WERI-Rb-1 (cell line): Measurements from ENCODE around the gene ACER2.

ENCODE experiments used
- DNase-seq: peaks from one replicate; pipeline ENCODE4 v3.0.0-alpha.2; 2020
- H3K27ac ChIP-seq: fragments of 250-450 bp; sonication (Bioruptor Pico); 2 replicates; pipeline ENCODE4 v1.5.1; 2020; ENCODE audit warnings: mild to moderate bottlenecking, moderate library complexity
- H3K27me3 ChIP-seq: fragments of 250-450 bp; sonication (Bioruptor Pico); 2 replicates; pipeline ENCODE4 v1.5.1; 2021; ENCODE audit warnings: mild to moderate bottlenecking, low read depth, moderate library complexity; ENCODE audit not compliant: insufficient read depth, severe bottlenecking
- H3K36me3 ChIP-seq: fragments of 250-450 bp; sonication (Bioruptor Pico); 2 replicates; pipeline ENCODE4 v1.5.1; 2020; ENCODE audit warnings: mild to moderate bottlenecking, moderate library complexity
- H3K4me3 ChIP-seq: 2 replicates; pipeline ENCODE4 v1.5.1; 2011; ENCODE audit warnings: low read depth, mild to moderate bottlenecking, control low read depth, low read length
- H3K9me3 ChIP-seq: fragments of 250-450 bp; sonication (Bioruptor Pico); 2 replicates; pipeline ENCODE4 v1.5.1; 2021; ENCODE audit warnings: mild to moderate bottlenecking, moderate library complexity; ENCODE audit not compliant: severe bottlenecking
- TF ChIP-seq, protein P1 (sequence below): IDR thresholded peaks from 2 replicates; pipeline ENCODE4 v1.5.1; 2011; ENCODE audit warnings: low read depth, mild to moderate bottlenecking, control low read depth, inconsistent platforms, low read length

The ACER2 gene

DNA sequence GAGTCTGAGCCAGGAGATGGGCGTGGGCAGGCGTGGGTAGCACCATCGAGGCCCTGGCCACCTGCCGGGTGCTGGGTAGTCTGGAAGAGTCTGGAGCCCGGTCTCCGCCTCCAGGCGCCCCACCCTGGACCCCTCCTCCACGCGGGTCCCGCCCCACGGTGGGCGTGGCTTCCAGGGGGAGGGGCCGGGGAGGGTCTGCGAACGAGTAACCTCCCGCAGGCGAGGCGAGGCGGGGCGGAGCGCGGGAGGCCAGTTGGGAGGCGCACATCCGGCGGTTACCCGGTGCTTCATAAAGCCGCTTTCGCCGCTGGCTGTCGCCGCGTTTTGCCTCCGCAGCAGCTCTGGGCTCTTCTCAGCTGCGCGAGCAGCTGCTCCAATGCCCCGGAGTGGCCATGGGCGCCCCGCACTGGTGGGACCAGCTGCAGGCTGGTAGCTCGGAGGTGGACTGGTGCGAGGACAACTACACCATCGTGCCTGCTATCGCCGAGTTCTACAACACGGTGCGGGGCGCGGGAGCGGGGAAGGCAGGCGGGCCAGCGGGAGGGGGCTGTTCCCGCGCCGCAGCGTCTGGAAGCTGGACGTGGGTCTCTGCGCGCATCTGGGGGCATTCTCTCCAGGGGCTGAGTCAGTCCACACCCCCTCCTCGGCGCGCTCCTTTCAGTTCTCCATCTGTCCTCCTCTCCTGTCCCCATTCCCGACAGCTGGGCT is at the start of gene ACER2:
Gene ACER2, plus strand, starts transcription at position 317 of the 708 bp plus-strand sequence. Its CDS starts 76 bp downstream, at position 393.
- TF ChIP-seq, protein P1, sequence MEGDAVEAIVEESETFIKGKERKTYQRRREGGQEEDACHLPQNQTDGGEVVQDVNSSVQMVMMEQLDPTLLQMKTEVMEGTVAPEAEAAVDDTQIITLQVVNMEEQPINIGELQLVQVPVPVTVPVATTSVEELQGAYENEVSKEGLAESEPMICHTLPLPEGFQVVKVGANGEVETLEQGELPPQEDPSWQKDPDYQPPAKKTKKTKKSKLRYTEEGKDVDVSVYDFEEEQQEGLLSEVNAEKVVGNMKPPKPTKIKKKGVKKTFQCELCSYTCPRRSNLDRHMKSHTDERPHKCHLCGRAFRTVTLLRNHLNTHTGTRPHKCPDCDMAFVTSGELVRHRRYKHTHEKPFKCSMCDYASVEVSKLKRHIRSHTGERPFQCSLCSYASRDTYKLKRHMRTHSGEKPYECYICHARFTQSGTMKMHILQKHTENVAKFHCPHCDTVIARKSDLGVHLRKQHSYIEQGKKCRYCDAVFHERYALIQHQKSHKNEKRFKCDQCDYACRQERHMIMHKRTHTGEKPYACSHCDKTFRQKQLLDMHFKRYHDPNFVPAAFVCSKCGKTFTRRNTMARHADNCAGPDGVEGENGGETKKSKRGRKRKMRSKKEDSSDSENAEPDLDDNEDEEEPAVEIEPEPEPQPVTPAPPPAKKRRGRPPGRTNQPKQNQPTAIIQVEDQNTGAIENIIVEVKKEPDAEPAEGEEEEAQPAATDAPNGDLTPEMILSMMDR, result peak; percentile 39; the same call in 1 of the 2 replicates
- H3K27ac ChIP-seq, result peak within 1 kb of the TSS; percentile 83
- peak; percentile 96 for DNase-seq
- peak within 1 kb of the TSS; percentile 68 for H3K4me3 ChIP-seq
- peaks cover 7% of the 10 kb centered on the region for H3K9me3 ChIP-seq
- H3K27me3 ChIP-seq, result no peaks in the 10 kb centered on the region
- no peaks in the 10 kb centered on the region; the same call in none of the 2 replicates for H3K36me3 ChIP-seq

DNA sequence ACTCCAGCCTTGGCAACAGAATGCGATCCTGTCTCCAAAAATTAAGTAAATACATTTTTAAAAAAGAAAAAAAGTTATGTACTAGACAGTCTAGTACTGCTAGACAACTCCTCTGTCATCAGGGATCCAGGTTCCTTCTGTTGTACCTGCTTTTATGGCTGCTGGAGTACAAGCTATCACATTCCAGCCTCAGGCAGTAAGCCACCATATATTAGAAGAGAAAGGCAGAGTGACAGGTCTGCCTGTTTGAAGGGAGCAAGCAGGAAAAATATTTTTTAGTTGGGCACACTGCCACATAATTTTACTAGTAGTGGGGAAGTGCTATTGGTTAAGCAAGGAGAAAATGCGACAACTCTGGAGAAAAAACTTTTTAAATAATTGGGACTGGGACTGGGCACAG is 39.7 kb upstream of the ACER2 start:
- no peak for DNase-seq
- Histone ChIP-seq H3K4me3 (no peak overlapping the region), H3K27ac (no peak overlapping the region), H3K9me3 (no peaks in the 10 kb centered on the region), H3K36me3 (peaks cover 34% of the 10 kb centered on the region), H3K27me3 (no peaks in the 10 kb centered on the region)
- TF ChIP-seq, protein P1, result no peak

DNA sequence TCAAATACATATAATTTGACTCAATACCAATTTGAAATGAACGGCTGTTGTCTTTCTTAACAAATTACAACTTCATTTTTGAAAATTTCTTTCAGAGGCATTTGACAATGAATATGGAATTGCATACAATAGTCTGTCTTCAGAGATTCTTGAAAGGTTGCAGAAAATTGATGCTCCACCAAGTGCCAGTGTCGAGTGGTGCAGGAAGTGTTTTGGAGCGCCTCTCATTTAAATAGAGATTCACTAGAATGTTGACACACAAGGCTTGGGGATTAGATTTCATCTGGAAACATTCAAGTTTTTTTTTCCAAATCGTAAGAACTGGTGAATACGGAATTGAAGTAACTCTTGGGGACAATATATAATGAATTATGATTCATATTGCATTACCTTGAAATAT is 36.9 kb upstream of the ACER2 start:
- H3K4me3 ChIP-seq, result no peak overlapping the region
- TF ChIP-seq, protein P1, result no peak
- H3K9me3 ChIP-seq, result no peaks in the 10 kb centered on the region
- DNase-seq, result no peak
- no peak overlapping the region for H3K27ac ChIP-seq
- peaks cover 60% of the 10 kb centered on the region for H3K36me3 ChIP-seq
- H3K27me3 ChIP-seq, result no peaks in the 10 kb centered on the region

DNA sequence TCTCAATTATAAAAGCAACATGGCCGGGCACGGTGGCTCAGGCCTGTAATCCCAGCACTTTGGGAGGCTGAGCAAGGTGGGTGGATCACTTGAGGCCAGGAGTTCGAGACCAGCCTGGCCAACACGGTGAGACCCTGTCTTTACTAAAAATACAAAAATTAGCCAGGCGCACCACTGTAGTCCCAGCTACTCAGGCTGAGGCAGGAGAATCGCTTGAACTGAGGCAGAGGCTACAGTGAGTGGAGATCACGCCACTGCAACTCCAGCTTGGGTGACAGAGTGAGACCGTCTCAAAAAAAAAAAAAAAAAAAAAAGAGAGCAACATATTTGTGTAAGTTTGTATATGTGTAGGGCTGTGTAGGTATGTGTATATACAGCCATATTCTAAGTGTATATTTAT is 36.2 kb upstream of the ACER2 start:
- H3K36me3 ChIP-seq, result peaks cover 66% of the 10 kb centered on the region

DNA sequence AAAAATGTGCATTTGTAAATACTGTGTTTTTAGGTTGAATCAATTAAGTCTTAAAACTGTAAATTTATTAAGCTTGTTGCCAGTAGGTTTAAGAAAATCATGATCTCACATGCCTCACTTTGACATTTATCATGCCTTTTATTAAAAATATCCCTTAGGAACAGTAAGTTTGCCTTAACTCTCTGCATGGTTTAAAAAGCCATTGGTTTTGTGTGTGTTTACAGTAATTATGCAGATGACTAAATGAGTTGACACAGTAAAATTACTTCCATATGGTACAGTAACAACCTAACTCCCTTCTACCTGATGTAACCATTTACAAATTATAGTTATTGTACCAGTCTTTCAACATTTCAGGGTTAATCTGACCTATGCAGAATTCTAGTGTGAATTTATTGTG is 35.3 kb upstream of the ACER2 start:
- no peaks in the 10 kb centered on the region for H3K9me3 ChIP-seq
- no peak overlapping the region for H3K4me3 ChIP-seq
- H3K27me3 ChIP-seq, result no peaks in the 10 kb centered on the region
- DNase-seq, result no peak
- H3K36me3 ChIP-seq, result peaks cover 76% of the 10 kb centered on the region
- TF ChIP-seq, protein P1, result no peak
- no peak overlapping the region for H3K27ac ChIP-seq

More for the DNA sequence above, 36.2 kb upstream of the ACER2 start:
- no peak overlapping the region for H3K27ac ChIP-seq
- no peaks in the 10 kb centered on the region for H3K27me3 ChIP-seq
- no peak overlapping the region for H3K4me3 ChIP-seq
- no peaks in the 10 kb centered on the region for H3K9me3 ChIP-seq
- DNase-seq, result no peak
- TF ChIP-seq, protein P1, result no peak

DNA sequence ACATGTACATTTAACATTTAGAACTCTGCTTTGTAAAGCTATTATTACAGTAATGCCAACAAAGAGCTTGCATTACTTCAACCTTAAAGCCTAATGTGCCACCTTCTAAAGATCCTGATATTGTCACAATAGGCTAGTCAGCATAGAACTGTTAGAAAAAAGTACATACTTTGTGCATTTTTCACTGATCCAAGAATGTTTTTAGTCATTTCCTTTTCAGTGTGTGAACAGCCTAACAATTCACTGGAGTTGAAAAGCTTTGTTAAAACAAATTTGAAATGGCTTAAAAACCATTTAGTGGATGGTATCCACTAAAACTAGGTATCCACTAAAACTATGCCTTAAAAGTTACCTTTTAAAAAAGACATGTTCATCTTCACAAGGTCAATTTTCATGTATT is 33.3 kb upstream of the ACER2 start:
- Histone ChIP-seq H3K4me3 (no peak overlapping the region), H3K27me3 (no peaks in the 10 kb centered on the region), H3K36me3 (peaks cover 80% of the 10 kb centered on the region), H3K27ac (no peak overlapping the region), H3K9me3 (no peaks in the 10 kb centered on the region)
- TF ChIP-seq, protein P1, result no peak
- no peak for DNase-seq
